IPS DF 6.9 (cell line): Measurements from ENCODE around the gene PRKAR2A.

Experiments used
- DNase-seq: peaks from one replicate; pipeline ENCODE4 v3.0.0-alpha.2; 2013; ENCODE audit warnings: low read depth, low spot score
- H3K27ac ChIP-seq: one replicate; pipeline ENCODE4 v1.5.1; 2013; ENCODE audit warnings: low read length, control low read depth
- H3K27me3 ChIP-seq: 2 replicates; pipeline ENCODE4 v1.6.1; 2013; ENCODE audit warnings: mild to moderate bottlenecking, low read length; ENCODE audit not compliant: control insufficient read depth, insufficient read depth
- H3K36me3 ChIP-seq: 2 replicates; pipeline ENCODE4 v1.6.1; 2013; ENCODE audit warnings: low read length; ENCODE audit not compliant: control insufficient read depth, insufficient read depth
- H3K4me1 ChIP-seq: 2 replicates; pipeline ENCODE4 v1.6.1; 2013; ENCODE audit warnings: low read length; ENCODE audit not compliant: control insufficient read depth, insufficient read depth
- H3K4me3 ChIP-seq: 2 replicates; pipeline ENCODE4 v1.5.1; 2013; ENCODE audit warnings: mild to moderate bottlenecking, low read length
- H3K9me3 ChIP-seq: 2 replicates; pipeline ENCODE4 v1.6.1; 2013; ENCODE audit warnings: low read length, inconsistent platforms; ENCODE audit not compliant: control insufficient read depth, insufficient read depth
- WGBS: extraction: QIAGEN DNeasy Blood & Tissue Kit; methylation state at CpG from one replicate; pipeline ENCODE4 v1.1.7; 2013; ENCODE audit warnings: mixed read lengths, missing lambda C conversion rate; ENCODE audit not compliant: insufficient read length, insufficient coverage; 5-methylcytosine and 5-hydroxymethylcytosine counted together

Gene PRKAR2A

GRCh38 chr3:48847504-48848423 is at the start of gene PRKAR2A:
TSS of gene PRKAR2A (minus strand) at chr3:48847874. CDS start at chr3:48847596, 278 bp downstream.
- Histone ChIP-seq H3K4me1 (no peaks in the 10 kb centered on the region), H3K9me3 (no peaks in the 10 kb centered on the region), H3K4me3 (peak within 1 kb of the TSS; percentile 56; the same call in 1 of the 2 replicates), H3K36me3 (no peaks in the 10 kb centered on the region), H3K27ac (no peak within 1 kb of the TSS), H3K27me3 (no peaks in the 10 kb centered on the region)
- peak; percentile 61 for DNase-seq
- no CpG with 5 or more reads among the region's 81 CpGs for WGBS

- Histone ChIP-seq H3K36me3 (no peaks in the 10 kb centered on the region), H3K4me1 (no peaks in the 10 kb centered on the region), H3K4me3 (no peak overlapping the region), H3K27ac (no peak overlapping the region), H3K9me3 (no peaks in the 10 kb centered on the region), H3K27me3 (no peaks in the 10 kb centered on the region)
- WGBS: no CpG with 5 or more reads among the region's 2 CpGs
- no peak for DNase-seq
Observed at GRCh38 chr3:48896936-48897335, 49.3 kb upstream of the PRKAR2A start.

GRCh38 chr3:48894516-48894915 is 46.8 kb upstream of the PRKAR2A start:
- no peak for DNase-seq
- Histone ChIP-seq H3K4me3 (no peak overlapping the region), H3K9me3 (no peaks in the 10 kb centered on the region), H3K27me3 (no peaks in the 10 kb centered on the region), H3K27ac (no peak overlapping the region), H3K36me3 (no peaks in the 10 kb centered on the region), H3K4me1 (no peaks in the 10 kb centered on the region)
- WGBS: no CpG with 5 or more reads among the region's 6 CpGs

- 100% methylated on average over 2 of the region's 8 CpGs for WGBS
- Histone ChIP-seq H3K27ac (no peak overlapping the region), H3K9me3 (no peaks in the 10 kb centered on the region)
Observed at GRCh38 chr3:48891606-48892005, 43.9 kb upstream of the PRKAR2A start.

GRCh38 chr3:48885753-48886152 is 38.1 kb upstream of the PRKAR2A start:
- Histone ChIP-seq H3K36me3 (no peaks in the 10 kb centered on the region), H3K4me3 (no peak overlapping the region), H3K9me3 (no peaks in the 10 kb centered on the region), H3K27me3 (no peaks in the 10 kb centered on the region), H3K27ac (no peak overlapping the region), H3K4me1 (no peaks in the 10 kb centered on the region)
- DNase-seq: no peak

More at GRCh38 chr3:48891606-48892005, 43.9 kb upstream of the PRKAR2A start:
- Histone ChIP-seq H3K36me3 (no peaks in the 10 kb centered on the region), H3K4me1 (no peaks in the 10 kb centered on the region), H3K27me3 (no peaks in the 10 kb centered on the region), H3K4me3 (no peak overlapping the region)
- DNase-seq: no peak

- Histone ChIP-seq H3K27ac (no peak overlapping the region), H3K27me3 (no peaks in the 10 kb centered on the region), H3K36me3 (no peaks in the 10 kb centered on the region), H3K4me1 (no peaks in the 10 kb centered on the region), H3K4me3 (no peak overlapping the region), H3K9me3 (no peaks in the 10 kb centered on the region)
- no peak for DNase-seq
- WGBS: no CpG with 5 or more reads among the region's 5 CpGs
Observed at GRCh38 chr3:48881652-48882114, 34.0 kb upstream of the PRKAR2A start.

GRCh38 chr3:48881006-48881405 is 33.3 kb upstream of the PRKAR2A start:
- no peaks in the 10 kb centered on the region for H3K4me1 ChIP-seq
- no CpG with 5 or more reads among the region's 3 CpGs for WGBS
- H3K36me3 ChIP-seq: no peaks in the 10 kb centered on the region
- no peak overlapping the region for H3K27ac ChIP-seq
- DNase-seq: no peak
- H3K27me3 ChIP-seq: no peaks in the 10 kb centered on the region
- H3K9me3 ChIP-seq: no peaks in the 10 kb centered on the region
- H3K4me3 ChIP-seq: no peak overlapping the region

- DNase-seq: no peak
- no peaks in the 10 kb centered on the region for H3K4me1 ChIP-seq
- H3K4me3 ChIP-seq: no peak overlapping the region
- no CpG with 5 or more reads among the region's 6 CpGs for WGBS
- no peaks in the 10 kb centered on the region for H3K36me3 ChIP-seq
- H3K27ac ChIP-seq: no peak overlapping the region
- H3K9me3 ChIP-seq: no peaks in the 10 kb centered on the region
- H3K27me3 ChIP-seq: no peaks in the 10 kb centered on the region
Observed at GRCh38 chr3:48879994-48880377, 32.3 kb upstream of the PRKAR2A start.

GRCh38 chr3:48879307-48879993 is 31.8 kb upstream of the PRKAR2A start:
- no peaks in the 10 kb centered on the region for H3K36me3 ChIP-seq
- H3K4me1 ChIP-seq: no peaks in the 10 kb centered on the region
- no peaks in the 10 kb centered on the region for H3K27me3 ChIP-seq
- no peak overlapping the region for H3K27ac ChIP-seq
- no peaks in the 10 kb centered on the region for H3K9me3 ChIP-seq
- WGBS: no CpG with 5 or more reads among the region's 6 CpGs
- no peak for DNase-seq
- H3K4me3 ChIP-seq: no peak overlapping the region

GRCh38 chr3:48877671-48878070 is 30.0 kb upstream of the PRKAR2A start:
- no peaks in the 10 kb centered on the region for H3K27me3 ChIP-seq
- WGBS: no CpG with 5 or more reads among the region's 8 CpGs
- no peak for DNase-seq
- no peaks in the 10 kb centered on the region for H3K9me3 ChIP-seq
- no peak overlapping the region for H3K27ac ChIP-seq
- no peaks in the 10 kb centered on the region for H3K4me1 ChIP-seq
- no peak overlapping the region for H3K4me3 ChIP-seq
- H3K36me3 ChIP-seq: no peaks in the 10 kb centered on the region
